ENCODE data around the gene CTNND1. TPM values are rescaled to one million over a fixed set of nuclear protein-coding genes. Genes with fewer than 3 reads are reported as not detected.

CTNND1 gene
- total and polyA plus RNA-seq, 9 of the 15 experiments (the other 6 are each of a cell fraction or from before 2014, with no cell fraction given), result 11.1 to 74.0 (median 43.3) TPM

GRCh38 chr11:57778318-57779037, 16.9 kb downstream of the CTNND1 start (continued):
- TF ChIP-seq MAFG (tag; conservative IDR thresholded peaks at IDR 0.05) (no peak), POLR2H (tag; IDR thresholded peaks at IDR 0.05; ENCODE audit: low read depth) (no peak), ZNF717 (CRISPR knock-in tag; IDR thresholded peaks at IDR 0.05) (no peak), HDGF (IDR thresholded peaks at IDR 0.05) (no peak), ZNF77 (CRISPR knock-in tag; IDR thresholded peaks at IDR 0.05) (no peak), NUFIP1 (IDR thresholded peaks at IDR 0.05; ENCODE audit: partially characterized antibody) (no peak), SRSF1 (IDR thresholded peaks at IDR 0.05; ENCODE audit: low read depth, low read length) (no peak), RAD51 (IDR thresholded peaks at IDR 0.05; ENCODE audit: borderline replicate concordance, low read depth) (no peak), SOX6 (IDR thresholded peaks at IDR 0.05) (peak; percentile 60), NCOA2 (IDR thresholded peaks at IDR 0.05; ENCODE audit: partially characterized antibody in 2 of 2) (no peak), TEAD2 (tag; IDR thresholded peaks at IDR 0.05) (peak; percentile 75), DPF2 (IDR thresholded peaks at IDR 0.05) (peak; percentile 28; the same call in 1 of the 2 replicates), EP300 (IDR thresholded peaks at IDR 0.05; ENCODE audit: low read length) (0 out of 2 replicates have a peak, but pooled peaks have one; percentile 9), MAZ (CRISPR knock-in tag; conservative IDR thresholded peaks at IDR 0.05 in 1 of 2, IDR thresholded peaks at IDR 0.05 in 1 of 2) (0 out of 4 replicates have a peak, but pooled peaks of 1 of the 2 experiments have one; percentile 27), ARID1B (IDR thresholded peaks at IDR 0.05) (0 out of 2 replicates have a peak, but pooled peaks have one; percentile 17), NCOA1 (IDR thresholded peaks at IDR 0.05; ENCODE audit: low read depth) (no peak), NFIC (IDR thresholded peaks at IDR 0.05) (peak; percentile 86), TEAD4 (IDR thresholded peaks at IDR 0.05; ENCODE audit: low read length) (peak; percentile 75; the same call in 1 of the 2 replicates), TEAD4 (CRISPR knock-in tag; IDR thresholded peaks at IDR 0.05; ENCODE audit: borderline replicate concordance) (no peak), NR2C2 (CRISPR knock-in tag; IDR thresholded peaks at IDR 0.05) (no peak), NR2C2 (tag; IDR thresholded peaks at IDR 0.05) (peak; percentile 34; the same call in 1 of the 2 replicates), ADNP (tag; IDR thresholded peaks at IDR 0.05) (no peak), NRF1 (conservative IDR thresholded peaks at IDR 0.05 in 1 of 2, IDR thresholded peaks at IDR 0.05 in 1 of 2) (peak; percentile 22 to 44; a peak in 2 of 4 replicates)
- TF ChIP-seq, protein P1, sequence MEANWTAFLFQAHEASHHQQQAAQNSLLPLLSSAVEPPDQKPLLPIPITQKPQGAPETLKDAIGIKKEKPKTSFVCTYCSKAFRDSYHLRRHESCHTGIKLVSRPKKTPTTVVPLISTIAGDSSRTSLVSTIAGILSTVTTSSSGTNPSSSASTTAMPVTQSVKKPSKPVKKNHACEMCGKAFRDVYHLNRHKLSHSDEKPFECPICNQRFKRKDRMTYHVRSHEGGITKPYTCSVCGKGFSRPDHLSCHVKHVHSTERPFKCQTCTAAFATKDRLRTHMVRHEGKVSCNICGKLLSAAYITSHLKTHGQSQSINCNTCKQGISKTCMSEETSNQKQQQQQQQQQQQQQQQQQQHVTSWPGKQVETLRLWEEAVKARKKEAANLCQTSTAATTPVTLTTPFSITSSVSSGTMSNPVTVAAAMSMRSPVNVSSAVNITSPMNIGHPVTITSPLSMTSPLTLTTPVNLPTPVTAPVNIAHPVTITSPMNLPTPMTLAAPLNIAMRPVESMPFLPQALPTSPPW (CRISPR knock-in tag; IDR thresholded peaks at IDR 0.05), result peak; percentile 41; the same call in 1 of the 2 replicates
- TF ChIP-seq, protein P2, sequence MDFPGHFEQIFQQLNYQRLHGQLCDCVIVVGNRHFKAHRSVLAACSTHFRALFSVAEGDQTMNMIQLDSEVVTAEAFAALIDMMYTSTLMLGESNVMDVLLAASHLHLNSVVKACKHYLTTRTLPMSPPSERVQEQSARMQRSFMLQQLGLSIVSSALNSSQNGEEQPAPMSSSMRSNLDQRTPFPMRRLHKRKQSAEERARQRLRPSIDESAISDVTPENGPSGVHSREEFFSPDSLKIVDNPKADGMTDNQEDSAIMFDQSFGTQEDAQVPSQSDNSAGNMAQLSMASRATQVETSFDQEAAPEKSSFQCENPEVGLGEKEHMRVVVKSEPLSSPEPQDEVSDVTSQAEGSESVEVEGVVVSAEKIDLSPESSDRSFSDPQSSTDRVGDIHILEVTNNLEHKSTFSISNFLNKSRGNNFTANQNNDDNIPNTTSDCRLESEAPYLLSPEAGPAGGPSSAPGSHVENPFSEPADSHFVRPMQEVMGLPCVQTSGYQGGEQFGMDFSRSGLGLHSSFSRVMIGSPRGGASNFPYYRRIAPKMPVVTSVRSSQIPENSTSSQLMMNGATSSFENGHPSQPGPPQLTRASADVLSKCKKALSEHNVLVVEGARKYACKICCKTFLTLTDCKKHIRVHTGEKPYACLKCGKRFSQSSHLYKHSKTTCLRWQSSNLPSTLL (IDR thresholded peaks at IDR 0.05), result no peak

All from K562 (cell line).